ENCODE measurements around the gene PASD1. TPM values are rescaled to one million over a fixed set of nuclear protein-coding genes. Genes with fewer than 3 reads are reported as not detected.

The PASD1 gene
- total RNA-seq, 1 donor from 2014 or later = not detected

- peaks cover 19% of the 10 kb centered on the region for H3K27me3 Mint-ChIP-seq (ENCODE audit: low read depth)
- H3K36me3 Mint-ChIP-seq (ENCODE audit: low read depth) = peaks cover 5% of the 10 kb centered on the region
- H3K4me1 Mint-ChIP-seq = peaks cover 17% of the 10 kb centered on the region
- no peak overlapping the region for H3K27ac Mint-ChIP-seq (ENCODE audit: unreplicated experiment)
- H3K9me3 Mint-ChIP-seq = peaks cover 8% of the 10 kb centered on the region
- H3K4me3 Mint-ChIP-seq = no peak overlapping the region
- no peak for DNase-seq (ENCODE audit: low read depth, low spot score)
- TF ChIP-seq CTCF (conservative IDR thresholded peaks at IDR 0.05) = no peak
Observed at GRCh38 chrX:151698485-151698884, 135.0 kb downstream of the PASD1 start.

- Mint-ChIP-seq H3K27ac (ENCODE audit: unreplicated experiment) (no peak overlapping the region), H3K4me1 (peaks cover 23% of the 10 kb centered on the region), H3K36me3 (ENCODE audit: low read depth) (peaks cover 5% of the 10 kb centered on the region), H3K4me3 (no peak overlapping the region), H3K27me3 (ENCODE audit: low read depth) (peaks cover 19% of the 10 kb centered on the region), H3K9me3 (peaks cover 6% of the 10 kb centered on the region)
- TF ChIP-seq CTCF (conservative IDR thresholded peaks at IDR 0.05) = no peak
- DNase-seq (ENCODE audit: low read depth, low spot score) = no peak
Observed at GRCh38 chrX:151699746-151700145, 136.3 kb downstream of the PASD1 start.

- H3K27ac Mint-ChIP-seq (ENCODE audit: unreplicated experiment) = no peak overlapping the region
- no peak for DNase-seq (ENCODE audit: low read depth, low spot score)
- H3K27me3 Mint-ChIP-seq (ENCODE audit: low read depth) = peaks cover 15% of the 10 kb centered on the region
- peaks cover 6% of the 10 kb centered on the region for H3K9me3 Mint-ChIP-seq
- peaks cover 20% of the 10 kb centered on the region for H3K4me1 Mint-ChIP-seq
- H3K4me3 Mint-ChIP-seq = no peak overlapping the region
- TF ChIP-seq CTCF (conservative IDR thresholded peaks at IDR 0.05) = no peak
- H3K36me3 Mint-ChIP-seq (ENCODE audit: low read depth) = peaks cover 5% of the 10 kb centered on the region
Observed at GRCh38 chrX:151700581-151700980, 137.1 kb downstream of the PASD1 start.

- no peak for TF ChIP-seq CTCF (conservative IDR thresholded peaks at IDR 0.05)
- no peak for DNase-seq (ENCODE audit: low read depth, low spot score)
- Mint-ChIP-seq H3K27me3 (ENCODE audit: low read depth) (peaks cover 10% of the 10 kb centered on the region), H3K4me1 (peaks cover 16% of the 10 kb centered on the region), H3K9me3 (peaks cover 6% of the 10 kb centered on the region), H3K27ac (ENCODE audit: unreplicated experiment) (no peak overlapping the region), H3K4me3 (no peak overlapping the region), H3K36me3 (ENCODE audit: low read depth) (peaks cover 4% of the 10 kb centered on the region)
Observed at GRCh38 chrX:151701071-151701470, 137.6 kb downstream of the PASD1 start.

- Mint-ChIP-seq H3K4me3 (no peak overlapping the region), H3K36me3 (ENCODE audit: low read depth) (peaks cover 1% of the 10 kb centered on the region), H3K9me3 (peaks cover 4% of the 10 kb centered on the region), H3K27me3 (ENCODE audit: low read depth) (peaks cover 6% of the 10 kb centered on the region), H3K27ac (ENCODE audit: unreplicated experiment) (no peak overlapping the region), H3K4me1 (peaks cover 16% of the 10 kb centered on the region)
- no peak for TF ChIP-seq CTCF (conservative IDR thresholded peaks at IDR 0.05)
- DNase-seq (ENCODE audit: low read depth, low spot score) = no peak
Observed at GRCh38 chrX:151701531-151701930, 138.1 kb downstream of the PASD1 start.

All from neural crest cell (in vitro differentiated cells).